ENCODE results near the gene AXIN1.
A peak's percentile ranks its signal among the peaks of the same experiment; 100 is the strongest.
"Not testable (repeated sequence)": the region's sequence is repeated elsewhere in the genome, so short reads cannot be mapped to it uniquely, and the experiment has no call there.

The AXIN1 gene

GRCh38 chr16:354291-354881, 1.9 kb upstream of the AXIN1 start:
- no peak for DNase-seq (ENCODE audit: low read depth in 2 of 2)

GRCh38 chr16:353404-354290, 1.1 kb upstream of the AXIN1 start:
- DNase-seq (ENCODE audit: low read depth in 2 of 2): no peak

DNA sequence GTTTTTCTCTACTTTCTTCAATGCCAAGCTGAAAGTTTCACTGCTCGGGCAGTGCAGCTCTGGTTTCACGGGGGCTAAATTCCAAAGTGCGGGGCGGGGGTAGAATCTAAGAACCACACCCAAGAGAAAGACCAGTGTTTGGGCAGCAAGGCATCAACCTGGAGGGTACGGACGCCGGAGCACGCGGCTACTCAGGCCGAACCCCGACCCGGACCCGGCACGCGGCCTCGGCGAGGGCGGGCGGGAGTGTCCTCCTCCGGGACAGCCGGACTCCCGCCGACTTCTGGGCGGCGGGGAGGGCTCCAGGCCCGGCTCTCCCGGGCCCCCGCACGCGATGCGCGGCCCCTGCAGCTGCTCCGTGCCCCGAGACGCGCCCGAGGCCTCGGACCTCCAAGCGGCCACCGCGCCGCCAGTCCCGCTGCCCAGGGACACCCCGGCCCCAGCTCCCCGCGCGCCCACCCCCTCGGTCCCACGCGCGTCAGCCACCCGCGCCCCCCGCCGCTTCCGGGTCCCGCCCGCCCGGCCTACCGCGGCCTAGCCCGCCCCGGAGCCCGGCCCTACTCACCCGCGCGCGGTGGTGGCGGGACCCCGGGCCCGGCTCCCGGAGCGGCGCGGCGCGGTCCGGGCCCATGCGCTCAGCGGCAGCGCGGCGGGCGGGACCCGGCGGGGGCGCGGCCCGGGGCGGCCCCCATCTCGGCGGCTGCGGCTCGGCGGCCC, 561 bp downstream of the AXIN1 start:
- peak; percentile 15 to 38 for DNase-seq (ENCODE audit: low read depth in 2 of 2)

- no peak for DNase-seq (ENCODE audit: low read depth in 2 of 2)
These were observed 2.3 kb downstream of the AXIN1 start for GRCh38 chr16:350203-350602.

DNA sequence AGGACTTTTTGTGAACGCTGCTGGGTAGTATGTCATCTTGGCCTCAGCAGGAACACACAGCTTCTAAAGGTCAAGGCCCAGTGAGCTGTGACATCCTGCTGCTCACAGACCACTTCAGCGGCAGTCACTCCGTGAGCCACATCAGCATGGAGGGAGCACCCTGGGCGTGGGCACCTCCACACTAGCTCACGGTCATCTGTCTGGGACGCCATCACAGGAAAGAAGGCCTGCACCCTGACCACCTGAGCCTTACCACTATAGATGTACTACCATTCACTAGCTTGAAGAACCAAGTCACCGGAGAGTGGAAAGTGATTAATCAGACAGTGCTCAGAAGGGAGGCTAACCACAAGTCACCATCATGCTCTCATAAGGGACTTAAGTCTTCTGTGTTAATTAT, 3.3 kb downstream of the AXIN1 start:
- DNase-seq (ENCODE audit: low read depth in 2 of 2): no peak

DNA sequence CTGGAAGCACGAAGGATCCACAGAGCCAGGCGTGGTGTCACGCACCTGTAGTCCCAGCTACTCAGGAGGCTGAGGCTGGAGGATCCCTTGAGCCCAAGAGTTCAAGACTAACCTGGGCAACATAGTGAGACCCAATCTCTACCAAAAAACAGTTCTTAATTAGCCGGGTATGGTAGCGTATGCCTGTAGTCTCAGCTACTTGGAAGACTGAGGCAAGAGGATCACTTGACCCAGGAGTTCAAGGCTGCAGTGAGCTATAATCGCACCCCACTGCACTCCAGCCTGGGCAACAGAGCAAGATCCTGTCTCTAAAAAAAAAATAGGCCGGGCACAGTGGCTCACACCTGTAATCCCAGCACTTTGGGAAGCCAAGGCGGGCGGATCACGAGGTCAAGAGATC, 4.0 kb downstream of the AXIN1 start:
- not testable (repeated sequence) for DNase-seq (ENCODE audit: low read depth in 2 of 2)

- no peak for DNase-seq (ENCODE audit: low read depth in 2 of 2)
These were observed 5.3 kb downstream of the AXIN1 start for GRCh38 chr16:347203-347602.

- no peak for DNase-seq (ENCODE audit: low read depth in 2 of 2)
These were observed 5.9 kb downstream of the AXIN1 start for GRCh38 chr16:346587-346986.

DNA sequence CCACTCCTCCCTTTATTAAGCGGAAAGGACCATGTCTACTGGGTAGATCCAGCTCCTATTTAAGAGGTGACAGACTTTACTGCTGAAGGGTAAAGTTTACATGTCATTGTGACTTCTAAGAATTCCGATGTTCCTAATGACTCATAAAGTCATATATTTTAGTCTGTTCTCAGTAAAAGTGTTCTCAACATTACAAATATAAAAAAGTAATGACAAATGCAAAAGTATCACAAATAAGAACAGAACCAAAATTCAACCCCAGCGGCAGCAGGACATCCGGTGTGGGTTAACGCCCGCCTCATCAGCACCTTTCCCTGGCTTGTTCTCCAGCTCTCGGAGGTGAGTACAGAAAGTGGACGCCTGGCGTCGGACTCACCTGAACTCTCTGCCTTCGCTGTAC, 6.8 kb downstream of the AXIN1 start:
- DNase-seq (ENCODE audit: low read depth in 2 of 2): no peak

DNA sequence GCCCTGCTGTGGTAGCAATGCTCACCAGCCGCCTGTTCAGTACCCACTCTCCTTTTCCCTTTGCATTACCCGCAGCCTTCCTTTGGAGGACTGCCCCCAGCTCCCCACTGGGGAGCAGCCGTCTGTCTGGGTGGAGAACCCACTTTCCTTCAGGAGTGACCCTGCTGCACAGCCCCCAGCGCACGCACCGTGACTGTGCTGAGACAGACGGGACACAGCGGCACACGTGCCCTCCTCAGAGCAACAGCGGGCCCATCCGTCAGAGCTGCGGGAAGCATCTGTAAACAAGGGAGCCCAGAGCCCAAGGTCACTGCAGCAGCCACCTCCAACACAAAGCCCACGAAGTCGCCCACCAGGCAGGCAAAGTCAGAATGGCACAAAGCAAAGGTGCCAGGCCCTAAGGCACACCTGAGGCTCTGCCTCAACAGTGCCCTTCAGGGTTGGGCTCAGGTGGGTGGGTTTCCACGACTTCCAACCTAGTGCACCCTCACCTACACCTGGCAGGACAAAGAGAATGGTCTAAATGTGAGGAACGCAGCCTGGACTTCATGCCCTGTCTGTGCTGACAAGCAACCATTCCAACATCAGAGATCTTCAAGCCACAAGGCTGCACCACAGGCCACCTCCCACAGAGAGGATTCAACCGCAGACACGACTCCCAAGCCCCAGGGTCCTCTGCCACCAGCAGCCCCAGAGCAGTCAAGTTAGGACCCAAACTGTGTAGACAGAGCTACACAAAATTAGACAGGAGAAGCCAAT, 9.9 kb downstream of the AXIN1 start:
- DNase-seq (ENCODE audit: low read depth in 2 of 2): no peak

DNA sequence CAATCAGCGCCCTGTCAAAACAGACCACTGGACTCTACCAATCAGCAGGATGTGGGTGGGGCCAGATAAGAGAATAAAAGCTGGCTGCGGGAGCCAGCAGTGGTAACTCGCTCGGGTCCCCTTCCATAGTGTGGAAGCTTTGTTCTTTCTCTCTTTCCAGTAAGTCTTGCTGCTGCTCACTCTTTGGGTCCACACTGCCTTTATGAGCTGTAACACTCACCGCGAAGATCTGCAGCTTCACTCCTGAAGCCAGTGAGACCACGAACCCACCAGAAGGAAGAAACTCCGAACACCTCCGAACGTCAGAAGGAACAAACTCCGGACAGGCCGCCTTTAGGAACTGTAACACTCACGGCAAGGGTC, 10.6 kb downstream of the AXIN1 start:
- DNase-seq (ENCODE audit: low read depth in 2 of 2): not testable (repeated sequence)

DNA sequence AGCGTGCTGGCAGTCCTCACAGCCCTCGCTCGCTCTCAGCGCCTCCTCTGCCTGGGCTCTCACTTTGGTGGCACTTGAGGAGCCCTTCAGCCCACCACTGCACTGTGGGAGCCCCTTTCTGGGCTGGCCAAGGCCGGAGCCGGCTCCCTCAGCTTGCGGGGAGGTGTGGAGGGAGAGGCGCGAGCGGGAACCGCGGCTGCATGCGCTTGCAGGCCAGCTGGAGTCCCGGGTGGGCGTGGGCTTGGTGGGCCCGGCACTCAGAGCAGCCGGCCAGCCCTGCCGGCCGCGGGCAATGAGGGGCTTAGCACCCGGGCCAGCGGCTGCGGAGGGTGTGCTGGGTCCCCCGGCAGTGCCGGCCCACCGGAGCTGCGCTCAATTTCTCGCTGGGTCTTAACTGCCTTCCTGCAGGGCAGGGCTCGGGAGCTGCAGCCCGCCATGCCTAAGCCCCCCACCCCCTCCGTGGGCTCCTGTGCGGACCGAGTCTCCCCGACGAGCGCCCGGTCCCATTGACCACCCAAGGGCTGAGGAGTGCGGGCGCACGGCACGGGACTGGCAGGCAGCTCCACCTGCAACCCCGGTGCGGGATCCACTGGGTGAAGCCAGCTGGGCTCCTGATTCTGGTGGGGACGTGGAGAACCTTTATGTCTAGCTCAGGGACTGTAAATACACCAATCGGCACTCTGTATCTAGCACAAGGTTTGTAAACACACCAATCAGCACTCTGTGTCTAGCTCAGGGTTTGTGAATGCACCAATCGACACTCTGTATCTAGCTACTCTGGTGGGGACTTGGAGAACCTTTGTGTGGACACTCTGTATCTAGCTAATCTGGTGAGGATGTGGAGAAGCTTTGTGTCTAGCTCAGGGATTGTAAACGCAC, 11.2 kb downstream of the AXIN1 start:
- not testable (repeated sequence) for DNase-seq (ENCODE audit: low read depth in 2 of 2)

DNA sequence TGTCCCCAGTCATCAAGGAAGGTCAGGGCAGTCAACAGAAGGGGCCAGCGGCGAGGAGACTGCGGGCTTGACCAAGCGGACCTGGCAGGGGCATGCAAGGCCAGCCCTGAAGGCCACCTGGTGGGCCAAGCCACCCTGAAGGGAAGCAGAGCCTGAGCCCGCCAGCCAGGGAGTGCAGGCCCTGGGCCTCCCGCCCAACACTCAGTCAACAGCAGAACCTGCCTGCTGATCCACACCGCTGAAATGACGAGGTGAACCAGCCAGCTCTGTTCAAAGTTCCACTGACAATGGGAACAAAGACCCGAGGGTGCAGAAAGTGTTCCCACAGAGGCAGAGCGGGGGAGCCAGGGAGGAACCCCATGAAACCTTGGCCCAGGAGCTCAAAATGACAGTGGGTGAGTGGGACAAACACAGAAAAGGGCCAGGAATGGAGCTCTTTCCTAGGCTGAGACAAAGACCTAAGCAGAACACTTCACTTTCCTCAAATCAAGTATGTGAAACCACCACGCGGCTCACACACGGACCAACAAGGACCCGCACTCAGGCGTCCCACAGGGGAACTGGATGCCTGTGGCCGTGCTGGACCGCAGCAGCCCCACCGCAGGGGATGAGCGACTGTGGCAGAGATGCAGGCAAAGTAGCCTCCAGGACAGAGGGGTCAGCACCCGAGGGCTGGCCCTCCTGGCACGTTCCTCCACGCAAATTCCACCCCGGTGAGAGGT, 12.0 kb downstream of the AXIN1 start:
- DNase-seq (ENCODE audit: low read depth in 2 of 2): no peak

GRCh38 chr16:339680-340079, 12.8 kb downstream of the AXIN1 start:
- no peak for DNase-seq (ENCODE audit: low read depth in 2 of 2)

DNA sequence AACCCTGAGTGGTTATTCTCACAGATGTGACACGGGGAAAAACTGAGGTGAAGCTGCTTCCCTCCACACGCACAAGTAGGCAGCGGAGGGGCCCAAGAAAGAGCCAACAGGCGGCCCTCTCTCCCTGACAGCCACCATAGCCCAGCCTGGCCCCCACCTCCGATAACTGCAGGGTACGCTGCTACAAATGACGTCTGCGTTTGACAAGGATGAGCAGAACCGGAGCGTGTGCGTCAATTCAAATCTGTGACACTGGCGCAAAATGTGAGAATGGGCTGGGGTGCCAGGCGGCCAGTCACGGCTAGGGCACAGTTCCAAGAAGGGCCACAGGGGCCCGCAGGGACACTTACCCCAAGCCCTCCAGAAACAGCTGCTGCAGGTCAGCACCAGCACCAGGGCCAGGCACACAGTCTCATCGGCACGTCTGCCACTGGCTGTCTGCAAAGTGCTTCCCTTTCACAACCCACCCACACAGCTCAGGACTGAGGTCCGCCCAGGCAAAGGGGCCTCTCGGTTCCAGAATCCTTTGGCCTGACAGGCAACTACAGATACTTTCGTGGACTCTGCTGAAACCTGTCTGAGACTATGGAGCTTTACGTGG, 14.4 kb downstream of the AXIN1 start:
- no peak for DNase-seq (ENCODE audit: low read depth in 2 of 2)

DNA sequence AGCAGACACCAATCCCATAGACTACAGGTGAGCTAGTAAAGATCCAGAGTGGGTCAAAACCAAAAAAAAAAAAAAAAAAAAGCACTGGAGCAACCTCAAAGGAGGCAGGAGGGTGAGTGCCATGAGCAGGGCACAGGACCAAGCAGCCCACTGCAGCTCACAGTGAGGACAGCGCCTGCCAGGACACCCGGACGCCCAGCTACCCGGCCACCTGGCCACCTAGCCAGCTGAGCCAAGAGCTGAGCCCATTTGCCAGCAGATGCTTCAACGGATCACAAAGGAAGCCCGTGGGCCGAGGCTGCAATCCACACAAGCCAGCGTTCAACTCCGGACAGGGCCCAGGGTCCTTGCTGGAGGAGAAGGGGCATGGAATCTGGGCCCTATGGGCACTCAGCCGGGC, 15.1 kb downstream of the AXIN1 start:
- no peak for DNase-seq (ENCODE audit: low read depth in 2 of 2)

- no peak for DNase-seq (ENCODE audit: low read depth in 2 of 2)
These were observed 16.3 kb downstream of the AXIN1 start for GRCh38 chr16:336269-336668.

DNA sequence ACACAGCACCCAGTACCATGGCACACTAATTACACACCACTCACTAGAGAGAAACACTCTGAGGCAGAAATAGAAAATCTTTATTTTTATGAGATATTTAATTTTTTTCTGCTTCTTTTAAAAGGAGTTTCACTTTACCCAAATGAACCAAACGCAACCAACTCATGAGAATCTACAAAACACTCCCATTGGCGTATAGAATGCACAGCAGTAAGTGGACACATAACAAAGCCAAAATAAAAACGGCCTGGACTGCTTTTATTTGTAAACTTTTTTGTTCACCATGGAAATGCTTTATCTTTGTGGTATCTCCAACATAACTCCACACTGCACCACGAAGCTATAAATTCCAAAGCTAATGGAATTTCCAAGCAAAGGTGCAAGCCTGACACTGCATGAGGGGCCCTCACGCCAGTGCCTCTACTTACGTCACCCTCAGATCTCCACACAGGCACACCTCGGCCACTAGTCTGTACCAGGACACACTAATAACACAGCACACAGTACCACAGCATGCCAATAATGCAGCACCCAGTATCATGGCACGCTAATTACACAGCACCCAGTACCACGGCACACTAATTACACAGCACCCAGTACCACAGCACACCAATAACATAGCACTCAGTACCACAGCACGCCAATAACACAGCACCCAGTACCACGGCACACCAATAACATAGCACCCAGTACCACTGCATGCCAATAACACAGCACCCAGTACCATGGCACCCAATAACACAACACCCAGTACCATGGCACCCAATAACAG, 17.5 kb downstream of the AXIN1 start:
- not testable (repeated sequence) for DNase-seq (ENCODE audit: low read depth in 2 of 2)

GRCh38 chr16:334164-334832, 18.2 kb downstream of the AXIN1 start:
- DNase-seq (ENCODE audit: low read depth in 2 of 2): not testable (repeated sequence)

Data from stimulated activated CD4-positive, alpha-beta T cell treated with anti-CD3 and anti-CD28 coated beads, Interleukin-1b, Interleukin-23, amount 100 ng/mL, for 4 hours (primary cell).